ENCODE measurements around the gene FOXO4.

Gene FOXO4

DNA sequence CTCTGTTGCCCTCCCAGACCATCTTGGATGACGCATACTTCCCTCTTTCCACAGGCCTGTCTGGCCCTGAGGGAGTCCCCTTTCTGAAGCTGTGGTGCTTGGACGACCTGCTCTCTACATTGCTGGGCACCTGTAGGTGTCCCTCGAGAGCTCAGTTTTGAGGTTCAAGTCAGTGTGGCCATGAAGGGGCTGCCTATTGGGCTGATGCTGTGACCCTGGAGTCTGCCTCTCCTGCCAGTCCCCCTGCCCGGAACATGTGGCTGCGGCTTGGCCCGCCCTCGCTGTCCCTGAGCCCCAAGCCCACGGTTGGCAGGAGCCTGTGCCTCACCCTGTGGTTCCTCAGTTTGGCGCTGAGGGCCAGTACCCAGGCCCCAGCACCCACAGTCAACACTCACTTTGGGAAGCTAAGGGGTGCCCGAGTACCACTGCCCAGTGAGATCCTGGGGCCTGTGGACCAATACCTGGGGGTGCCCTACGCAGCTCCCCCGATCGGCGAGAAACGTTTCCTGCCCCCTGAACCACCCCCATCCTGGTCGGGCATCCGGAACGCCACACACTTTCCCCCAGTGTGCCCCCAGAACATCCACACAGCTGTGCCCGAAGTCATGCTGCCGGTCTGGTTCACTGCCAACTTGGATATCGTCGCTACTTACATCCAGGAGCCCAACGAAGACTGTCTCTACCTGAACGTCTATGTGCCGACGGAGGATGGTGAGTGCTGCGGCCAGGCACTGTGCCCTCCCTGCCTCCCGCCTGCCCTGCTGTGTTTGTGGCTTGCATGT lies 52.0 kb downstream of the FOXO4 start:
- DNase-seq, result no peak

DNA sequence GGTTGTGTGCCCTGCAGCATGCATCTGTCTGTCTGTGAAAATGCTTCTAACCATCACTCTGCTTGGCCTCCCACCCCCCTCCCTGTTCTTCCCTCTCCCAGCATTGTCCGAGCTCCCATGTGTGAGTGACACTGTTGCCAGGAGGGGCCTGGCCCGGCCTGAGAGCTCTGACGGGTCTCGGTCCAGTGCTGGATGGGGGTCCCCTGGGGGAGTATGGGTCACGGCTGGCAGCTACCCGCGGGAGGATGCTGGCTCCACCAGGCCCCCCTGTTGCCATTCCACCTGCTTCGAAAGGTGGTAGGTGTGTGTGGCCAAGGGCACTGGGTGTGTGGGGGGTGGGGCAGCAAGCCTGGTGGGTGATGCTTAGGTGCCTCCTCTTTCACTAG lies 52.6 kb downstream of the FOXO4 start:
- DNase-seq, result no peak

- DNase-seq, result no peak
Measured at GRCh38 chrX:71151366-71151765, 55.7 kb downstream of the FOXO4 start.
